GM12878 (cell line): ENCODE data around the gene KCNJ3. TPM values are rescaled to one million over a fixed set of nuclear protein-coding genes. Genes with fewer than 3 reads are reported as not detected.

Source experiments
- ATAC-seq: fragments of 200-7000 bp; cut with Tn5 transposase; 3 replicates; pipeline ENCODE4 v1.9.1; 2020; ENCODE audit warnings: mild to moderate bottlenecking, moderate library complexity
- BruUV-seq: library from RNA; stranded (reverse); fragments of 400-500 nt; replicated peaks from 2 replicates; lab custom pipeline; 2021; lab: Mats Ljungman, UMichigan
- CTCF ChIA-PET: fragments of 300-600 bp; sonication (Branson Sonifier 250); formaldehyde crosslinking; extraction: SDS; loops from one replicate; lab custom pipeline; 2021; ENCODE audit warnings: inconsistent platforms; lab: Yijun Ruan, JAX
- POLR2A ChIA-PET: fragments of 350-600 bp; formaldehyde crosslinking; extraction: SDS; loops from one replicate; lab custom pipeline; 2021; ENCODE audit warnings: inconsistent platforms; lab: Charles Lee
- RAD21 ChIA-PET: fragments of 300-600 bp; sonication (Branson Sonifier 250); formaldehyde crosslinking; loops from one replicate; lab custom pipeline; 2023; ENCODE audit warnings: antibody characterized with exemption; ENCODE audit not compliant: unreplicated experiment; lab: Charles Lee
- SMC1A ChIA-PET: fragments of 300-600 bp; sonication (Branson Sonifier 250); formaldehyde crosslinking; loops from one replicate; lab custom pipeline; 2023; ENCODE audit not compliant: unreplicated experiment, uncharacterized antibody; lab: Charles Lee
- DNase-seq: peaks from one replicate; pipeline ENCODE4 v3.0.0-alpha.2; 2011; ENCODE audit warnings: low read depth, low spot score
- FAIRE-seq: peaks from 3 replicates; lab custom pipeline; 2011; peaks lifted over from hg19 to GRCh38; lab: Jason Lieb, UNC
- H2AFZ ChIP-seq: 2 replicates; pipeline ENCODE4 v1.6.0; 2011; ENCODE audit warnings: low read depth, low read length, control low read depth; ENCODE audit not compliant: control insufficient read depth
- H3K27ac ChIP-seq: 2 replicates; pipeline ENCODE4 v1.5.1; 2011; ENCODE audit warnings: control low read depth; ENCODE audit not compliant: control insufficient read depth, insufficient read depth
- H3K27me3 ChIP-seq, 2 experiments: replicated peaks in 1 of 2; 2 replicates each; pipeline versions ENCODE4 v1.6.0 to v1.6.1; 2011; ENCODE audit warnings: low read length in 1 of 2; ENCODE audit not compliant: control insufficient read depth in 2 of 2, insufficient read depth in 2 of 2
- H3K36me3 ChIP-seq, 2 experiments: 2 replicates each; pipeline ENCODE4 v1.5.1; 2011; ENCODE audit warnings: low read length in 1 of 2; ENCODE audit not compliant: control insufficient read depth in 2 of 2, insufficient read depth in 2 of 2
- H3K4me1 ChIP-seq: 2 replicates; pipeline ENCODE4 v1.6.1; 2011; ENCODE audit warnings: mild to moderate bottlenecking, low read length, moderate library complexity, mixed read lengths; ENCODE audit not compliant: control insufficient read depth, insufficient read depth
- H3K4me2 ChIP-seq: 2 replicates; pipeline ENCODE4 v1.6.0; 2011; ENCODE audit warnings: control low read depth; ENCODE audit not compliant: control insufficient read depth, insufficient read depth
- H3K4me3 ChIP-seq: fragments of 200-600 bp; sonication (generic); 2 replicates; pipeline ENCODE4 v1.5.1; 2016
- H3K79me2 ChIP-seq: 2 replicates; pipeline ENCODE4 v1.6.0; 2011; ENCODE audit warnings: low read length; ENCODE audit not compliant: control insufficient read depth, insufficient read depth
- H3K9ac ChIP-seq: 2 replicates; pipeline ENCODE4 v1.8.0; 2011; ENCODE audit warnings: low read length, control low read depth, mixed read lengths; ENCODE audit not compliant: control insufficient read depth, insufficient read depth
- H3K9me3 ChIP-seq: replicated peaks from 3 replicates; pipeline ENCODE4 v1.5.1; 2011; ENCODE audit warnings: mild to moderate bottlenecking, low read length; ENCODE audit not compliant: control insufficient read depth, insufficient read depth
- H4K20me1 ChIP-seq: 2 replicates; pipeline ENCODE4 v1.6.0; 2011; ENCODE audit not compliant: control insufficient read depth, insufficient read depth
- CTCF ChIP-seq, 3 experiments: IDR thresholded peaks in 2 of 3; conservative IDR thresholded peaks in 1 of 3; 2 replicates each; pipeline ENCODE4 v1.5.1; 2011; ENCODE audit warnings: low read depth in 3 of 3, low read length in 3 of 3, mild to moderate bottlenecking in 3 of 3, control low read depth in 2 of 3, moderate library complexity in 2 of 3, inconsistent platforms in 1 of 3, mixed read lengths in 1 of 3; ENCODE audit not compliant: control insufficient read depth in 2 of 3, insufficient read depth in 1 of 3; ENCODE audit errors: extremely low read depth in 1 of 3
- ETV6 ChIP-seq, 2 experiments: fragments of 450-650 bp in 1 of 2; IDR thresholded peaks in 1 of 2; conservative IDR thresholded peaks in 1 of 2; 2 replicates each; pipeline ENCODE4 v1.6.1; 2014; ENCODE audit warnings: antibody characterized with exemption in 1 of 2, borderline replicate concordance in 1 of 2, low read depth in 1 of 2, mild to moderate bottlenecking in 1 of 2, moderate library complexity in 1 of 2
- MEF2A ChIP-seq: IDR thresholded peaks from 2 replicates; pipeline ENCODE4 v1.6.1; 2011; ENCODE audit warnings: low read depth, mild to moderate bottlenecking, low read length, moderate library complexity; ENCODE audit not compliant: insufficient read depth
- NR2F1 ChIP-seq: fragments of 450-650 bp; conservative IDR thresholded peaks from 2 replicates; pipeline ENCODE4 v1.6.1; 2017; ENCODE audit warnings: mild to moderate bottlenecking
- SIN3A ChIP-seq: IDR thresholded peaks from 2 replicates; pipeline ENCODE4 v1.6.1; 2012; ENCODE audit warnings: low read depth, low read length, improper control_type of control experiment
- ZBED1 ChIP-seq: IDR thresholded peaks from 2 replicates; pipeline ENCODE4 v1.6.1; 2016; ENCODE audit warnings: borderline replicate concordance
- WGBS: methylation state at CpG from one replicate; pipeline ENCODE4 v1.1.6; 2016; ENCODE audit warnings: low lambda C conversion rate; ENCODE audit not compliant: insufficient replicate concordance, insufficient coverage; ENCODE audit errors: missing lambda C conversion rate; 5-methylcytosine and 5-hydroxymethylcytosine counted together
- in situ Hi-C: fragments of 300-500 bp; cut with MboI; formaldehyde crosslinking; loops from 9 replicates; pipeline ENCODE4 v1.14.3; 2018; ENCODE audit warnings: mixed read lengths
- intact Hi-C: fragments of 100-400 bp; cut with micrococcal nuclease; formaldehyde crosslinking; loops from one replicate; pipeline ENCODE4 v1.14.2; 2022; ENCODE audit not compliant: unreplicated experiment
- polyA plus RNA-seq, 11 experiments: library from polyadenylated mRNA; depleted of rRNA in 4 of 11; unstranded in 6 of 11; stranded (reverse) in 5 of 11; fragments of >200 nt; fragmentation: Nextera tagmentation in 4 of 11; fragmentation: Illumina TruSeq in 1 of 11; extraction: Ambion mirVana in 4 of 11; extraction: Trizol in 1 of 11; gene quantifications; 1 replicate in 1 of 11; 2 replicates in 10 of 11; pipeline versions ENCODE4 v1.2.1 to v1.2.3, GENCODE V29; 2011 to 2016; ENCODE audit warnings: inconsistent platforms in 2 of 11, missing spikeins in 2 of 11, low read depth in 1 of 11
- total RNA-seq, 4 experiments: library from RNA; depleted of rRNA in 3 of 4; stranded (reverse); fragments of >200 nt in 3 of 4; fragmentation: Illumina TruSeq in 1 of 4; extraction: Trizol in 1 of 4; gene quantifications; 2 replicates each; pipeline versions ENCODE4 v1.2.1 to v1.2.3, GENCODE V29; 2013 to 2021
- TF ChIP-seq, protein P1 (sequence below): fragments of 450-650 bp; IDR thresholded peaks from 2 replicates; pipeline ENCODE4 v1.6.1; 2016; ENCODE audit warnings: mild to moderate bottlenecking

Gene KCNJ3
- total and polyA plus RNA-seq, 10 of the 15 experiments (the other 5 are each of a cell fraction or from before 2014, with no cell fraction given) = 0.01 to 1.1 (median 0.04) TPM; not detected in 6

DNA sequence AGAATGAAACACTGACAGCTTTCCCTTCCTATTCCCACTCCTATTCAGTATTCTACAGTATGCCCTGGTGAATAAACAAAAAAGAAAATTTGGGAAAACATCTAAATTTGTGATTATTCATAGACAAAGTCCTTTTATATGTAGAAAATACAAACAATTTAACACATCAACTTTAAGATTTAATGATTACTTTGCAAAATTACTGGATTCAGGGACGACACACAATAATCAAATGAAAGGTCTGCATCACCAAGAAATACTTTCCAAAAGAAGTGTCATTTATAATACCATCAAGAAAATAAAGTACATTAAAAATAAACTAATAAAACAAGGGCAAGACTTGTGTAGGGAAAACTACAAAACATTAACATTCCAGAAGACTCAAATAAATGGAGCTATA is 199.8 kb downstream of the KCNJ3 start:
- intact Hi-C loops (no loop called here), in situ Hi-C loops (no loop called here)
- Histone ChIP-seq H3K4me3 (no peak overlapping the region), H3K27ac (no peak overlapping the region), H3K36me3 (no peaks in the 10 kb centered on the region), H3K4me1 (no peaks in the 10 kb centered on the region), H3K79me2 (no peaks in the 10 kb centered on the region), H2AFZ (no peak overlapping the region), H3K9me3 (no peaks in the 10 kb centered on the region), H3K27me3 (no peaks in the 10 kb centered on the region; a peak in 1 of 4 replicates), H3K4me2 (no peak overlapping the region), H3K9ac (no peak overlapping the region), H4K20me1 (no peaks in the 10 kb centered on the region)
- 5% methylated on average over 1 of the region's 1 CpG for WGBS
- FAIRE-seq (no peak), ATAC-seq (no peak), DNase-seq (no peak)
- no peak for TF ChIP-seq MEF2A
- TF ChIP-seq NR2F1 = no peak
- no peak for TF ChIP-seq ZBED1
- no peak for TF ChIP-seq SIN3A
- TF ChIP-seq, protein P1, sequence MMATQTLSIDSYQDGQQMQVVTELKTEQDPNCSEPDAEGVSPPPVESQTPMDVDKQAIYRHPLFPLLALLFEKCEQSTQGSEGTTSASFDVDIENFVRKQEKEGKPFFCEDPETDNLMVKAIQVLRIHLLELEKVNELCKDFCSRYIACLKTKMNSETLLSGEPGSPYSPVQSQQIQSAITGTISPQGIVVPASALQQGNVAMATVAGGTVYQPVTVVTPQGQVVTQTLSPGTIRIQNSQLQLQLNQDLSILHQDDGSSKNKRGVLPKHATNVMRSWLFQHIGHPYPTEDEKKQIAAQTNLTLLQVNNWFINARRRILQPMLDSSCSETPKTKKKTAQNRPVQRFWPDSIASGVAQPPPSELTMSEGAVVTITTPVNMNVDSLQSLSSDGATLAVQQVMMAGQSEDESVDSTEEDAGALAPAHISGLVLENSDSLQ = no peak
- TF ChIP-seq ETV6 (conservative IDR thresholded peaks at IDR 0.05 in 1 of 2, IDR thresholded peaks at IDR 0.05 in 1 of 2; ENCODE audit: borderline replicate concordance in 1 of 2, low read depth in 1 of 2) = no peak
- no peak for TF ChIP-seq CTCF (IDR thresholded peaks at IDR 0.05 in 2 of 3, conservative IDR thresholded peaks at IDR 0.05 in 1 of 3; ENCODE audit: control insufficient read depth in 2 of 3, extremely low read depth in 1 of 3, insufficient read depth in 1 of 3, low read depth in 3 of 3, low read length in 3 of 3)
- CTCF ChIA-PET = no interaction called here
- SMC1A ChIA-PET = no interaction called here
- POLR2A ChIA-PET = no interaction called here
- BruUV-seq = no TSS peak
- RAD21 ChIA-PET = no interaction called here
